NCI-H2196 (cell line): ENCODE data around the gene FGF14.

Source experiments
- DNase-seq: peaks from one replicate; lab custom pipeline; 2025; ENCODE audit not compliant: unreplicated experiment; lab: John Stamatoyannopoulos, UW

The FGF14 gene

DNA sequence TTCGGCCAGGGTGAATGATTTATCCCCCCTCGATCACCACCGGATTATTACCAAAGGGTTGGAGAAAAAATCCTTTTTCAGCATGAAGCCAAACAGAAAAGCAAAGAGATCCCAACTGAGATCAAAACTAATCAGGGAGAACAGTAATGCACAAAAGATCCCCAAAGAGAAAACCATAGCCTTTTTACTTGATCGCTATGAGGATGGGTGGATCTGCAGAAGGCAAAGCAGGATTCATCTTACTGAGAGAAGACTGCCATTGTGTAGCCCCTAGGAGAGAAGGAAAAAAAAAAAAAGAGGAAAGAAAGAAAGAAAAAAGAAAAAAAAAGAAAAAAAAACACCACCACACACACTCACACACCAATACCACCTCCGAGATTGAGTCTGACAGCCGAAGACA lies at the start of gene FGF14:
Gene FGF14, minus strand, starts transcription at position 283 of the 400 bp plus-strand sequence.
- DNase-seq: no peak

DNA sequence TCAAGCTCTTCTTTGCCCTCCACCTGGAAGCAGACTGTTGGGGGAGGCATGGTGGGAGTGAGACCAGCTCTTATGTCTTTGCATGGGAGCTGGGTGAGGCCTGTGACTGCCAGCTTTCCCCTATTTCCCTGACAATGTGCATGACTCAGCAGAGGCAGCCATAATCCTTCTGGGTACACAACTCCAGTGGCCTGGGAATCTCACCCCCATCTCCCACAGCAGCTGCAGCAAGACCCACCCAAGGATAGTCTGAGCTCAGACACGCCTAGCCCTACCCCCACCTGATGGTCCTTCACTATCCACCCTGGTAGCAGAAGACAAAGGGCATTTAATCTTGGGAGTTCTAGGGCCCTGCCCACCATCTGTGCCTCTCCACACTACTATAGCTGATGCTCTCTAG lies 41.4 kb upstream of the FGF14 start:
- DNase-seq: no peak

GRCh38 chr13:102441085-102441484 lies 39.2 kb upstream of the FGF14 start:
- DNase-seq: no peak

GRCh38 chr13:102440259-102440936 lies 38.5 kb upstream of the FGF14 start:
- DNase-seq: no peak

- DNase-seq: no peak
These were observed 20.8 kb upstream of the FGF14 start for GRCh38 chr13:102422690-102423089.

GRCh38 chr13:102405499-102406100 lies 3.8 kb upstream of the FGF14 start:
- no peak for DNase-seq

- no peak for DNase-seq
These were observed 442 bp upstream of the FGF14 start for GRCh38 chr13:102402290-102402689.

DNA sequence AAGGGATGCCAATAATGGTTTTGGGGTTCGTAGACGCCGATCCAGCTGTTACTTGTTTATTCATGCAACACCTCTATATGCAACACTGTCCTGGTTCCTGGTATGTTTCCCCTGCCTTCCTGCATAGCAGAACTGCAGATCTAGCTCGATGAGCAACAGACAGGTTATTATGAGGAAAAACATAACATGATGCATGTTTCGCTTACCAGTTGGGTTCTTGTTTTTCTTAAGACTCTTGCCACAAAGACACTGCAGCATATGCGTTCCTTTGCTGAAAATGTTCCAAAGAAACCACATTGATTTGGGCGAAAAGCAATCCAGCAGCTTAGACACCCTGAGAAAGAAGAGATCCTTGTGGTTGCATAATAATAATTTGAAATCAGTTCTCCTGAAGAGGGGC lies 583 bp downstream of the FGF14 start:
- DNase-seq: no peak

- no peak for DNase-seq
These were observed 1.1 kb downstream of the FGF14 start for GRCh38 chr13:102400675-102401145.

GRCh38 chr13:102399791-102400674 lies 1.8 kb downstream of the FGF14 start:
- DNase-seq: no peak

DNA sequence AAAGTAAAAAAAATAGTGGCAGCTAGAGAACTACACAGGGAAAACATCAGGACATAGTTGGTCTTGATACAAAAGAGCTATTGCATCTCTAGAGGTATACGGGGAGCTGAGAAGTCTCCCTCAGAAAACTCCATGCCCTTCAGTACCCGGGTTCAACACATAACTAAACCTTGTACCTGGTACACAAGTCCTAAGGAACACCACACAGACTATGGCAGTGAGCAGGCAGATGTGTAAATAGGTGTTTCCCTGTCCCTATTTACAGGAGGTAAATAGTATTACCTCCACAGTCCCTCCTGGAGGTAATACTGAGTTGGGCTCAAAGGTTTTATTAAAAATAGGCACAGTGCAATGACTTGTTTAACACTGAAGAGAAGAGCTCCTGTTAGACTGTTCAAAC lies 5.9 kb downstream of the FGF14 start:
- no peak for DNase-seq

- DNase-seq: no peak
These were observed 6.7 kb downstream of the FGF14 start for GRCh38 chr13:102395174-102395573.

- peak; percentile 85 for DNase-seq
These were observed 7.4 kb downstream of the FGF14 start for GRCh38 chr13:102394158-102395053.

DNA sequence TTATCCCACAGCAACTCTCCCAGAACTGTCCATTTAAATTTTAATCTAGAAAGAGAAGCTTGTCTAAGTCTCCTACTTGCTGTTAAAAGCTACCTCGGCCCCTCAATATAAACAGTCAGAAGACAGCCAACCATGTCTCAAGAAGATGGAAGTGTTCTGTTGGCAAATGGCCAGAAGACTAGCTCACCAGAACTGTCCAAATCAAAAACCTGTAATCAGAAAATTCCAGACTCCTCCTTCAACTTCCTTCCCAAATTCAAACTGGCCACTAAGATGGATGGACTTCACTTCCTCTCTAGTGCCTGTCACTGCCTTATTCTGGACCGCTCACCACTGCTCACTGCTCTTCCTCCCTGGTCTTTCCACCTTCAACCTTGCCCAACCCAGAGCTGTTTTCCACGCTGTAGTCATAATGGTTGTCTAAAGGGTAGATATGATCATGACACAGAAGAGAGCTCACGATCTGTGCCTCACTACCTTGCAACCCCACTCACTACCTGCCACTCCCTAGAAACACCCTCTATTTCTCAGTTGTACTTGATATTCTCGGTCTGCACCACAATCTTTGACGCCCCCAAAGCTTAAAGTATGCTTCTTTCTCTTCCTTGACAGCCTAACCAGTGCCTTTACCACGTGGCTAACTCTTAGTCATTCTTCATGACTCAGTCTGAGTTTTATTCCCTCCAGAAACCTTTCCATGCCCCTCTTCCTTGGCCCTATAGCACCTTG lies 9.2 kb downstream of the FGF14 start:
- no peak for DNase-seq

DNA sequence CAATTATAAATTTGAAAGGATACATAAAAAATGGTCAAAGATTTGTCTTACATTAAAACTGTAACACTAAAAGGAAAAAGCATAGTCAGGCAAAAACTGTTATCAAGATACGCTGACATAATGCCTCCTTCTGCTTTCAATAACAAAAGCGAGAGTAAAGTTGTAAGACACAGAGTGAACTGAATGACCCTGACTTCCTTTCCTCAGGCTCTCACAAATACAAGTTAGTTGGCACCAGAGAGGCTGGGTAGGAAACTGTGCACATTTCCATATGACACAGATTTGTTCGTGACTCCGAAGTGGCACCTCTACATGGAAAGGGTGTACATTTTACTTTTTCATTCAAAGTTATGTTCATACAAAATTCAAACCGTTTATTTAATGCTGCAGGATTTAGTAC lies 15.4 kb downstream of the FGF14 start:
- no peak for DNase-seq

DNA sequence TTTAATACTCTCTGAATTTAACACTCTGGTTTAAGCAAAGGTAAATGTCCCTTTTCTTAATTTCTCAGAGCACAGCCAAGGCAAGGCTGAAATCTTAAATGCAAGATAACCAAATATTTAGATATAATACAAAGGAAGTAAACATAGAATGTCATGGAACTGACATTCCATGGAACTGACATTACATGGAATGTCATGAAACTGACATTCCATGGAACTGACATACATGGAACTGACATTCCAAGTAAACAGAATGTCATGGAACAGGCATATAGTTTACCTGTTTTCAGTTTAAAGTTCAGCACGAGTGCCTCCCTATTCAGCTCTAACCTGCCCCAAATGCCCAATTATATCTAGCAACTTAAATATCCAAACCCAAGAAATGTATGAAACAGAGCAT lies 21.8 kb downstream of the FGF14 start:
- DNase-seq: no peak

DNA sequence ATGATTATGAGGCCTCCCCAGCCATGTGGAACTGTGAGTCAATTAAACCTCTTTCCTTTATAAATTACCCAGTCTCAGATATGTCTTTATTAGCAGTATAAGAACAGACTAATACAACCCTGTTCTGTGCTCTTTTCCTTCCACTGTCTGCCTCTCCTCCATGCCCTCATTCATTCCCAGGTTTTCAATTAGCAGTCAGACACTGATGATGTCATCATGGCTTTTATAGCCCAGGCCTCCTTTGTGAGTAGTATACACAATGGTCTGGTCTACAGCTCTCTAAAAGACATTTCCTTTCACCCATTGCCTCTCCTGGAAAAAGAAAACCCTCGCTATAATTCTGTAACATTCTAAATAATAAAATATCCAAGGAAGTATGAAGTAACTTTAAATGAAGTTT lies 25.5 kb downstream of the FGF14 start:
- no peak for DNase-seq

DNA sequence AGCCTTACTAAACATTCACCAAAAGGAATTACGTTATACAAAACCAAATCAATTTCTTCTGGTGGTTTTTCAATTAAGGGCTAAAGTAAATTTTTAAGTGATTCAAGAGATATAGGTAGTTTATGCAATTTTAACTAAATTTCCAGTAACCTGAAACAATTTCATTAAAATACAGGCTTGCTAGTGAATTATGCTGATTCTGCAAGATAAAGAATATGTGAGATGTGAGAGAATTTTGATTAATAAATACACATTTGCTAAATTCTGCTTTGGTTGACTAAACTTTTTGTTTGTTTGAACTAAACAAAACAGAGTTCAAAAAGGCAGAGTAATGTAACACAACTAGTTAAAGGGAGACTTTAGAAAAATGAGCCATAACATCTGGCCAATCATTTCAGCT lies 27.1 kb downstream of the FGF14 start:
- DNase-seq: no peak

GRCh38 chr13:102374233-102374632 lies 27.6 kb downstream of the FGF14 start:
- no peak for DNase-seq

- no peak for DNase-seq
These were observed 28.6 kb downstream of the FGF14 start for GRCh38 chr13:102373221-102373620.
